Lower leg skin (tissue), 3 donors: ENCODE results near the gene LAMA4.

ENCODE experiments used
- CTCF ChIP-seq, 3 donors: fragments of 450-650 bp; IDR thresholded peaks; one replicate each; pipeline ENCODE4 v1.5.1; 2016; ENCODE audit warnings: antibody characterized with exemption in 3 of 3, mild to moderate bottlenecking in 3 of 3, moderate library complexity in 2 of 3
- POLR2A ChIP-seq, 2 donors: fragments of 450-650 bp; IDR thresholded peaks; one replicate each; pipeline ENCODE4 v1.6.1; 2016 to 2017; ENCODE audit warnings: antibody characterized with exemption in 2 of 2, mild to moderate bottlenecking in 1 of 2, moderate library complexity in 1 of 2

- TF ChIP-seq CTCF (IDR thresholded peaks at IDR 0.05) = no peak
- no peak for TF ChIP-seq POLR2A (IDR thresholded peaks at IDR 0.05)
Measured at GRCh38 chr6:112187736-112188135, 66.6 kb downstream of the LAMA4 start.
